T-helper 1 cell treated with Interleukin-12 subunit alpha and Interleukin-12 subunit beta and Interleukin-4 antibody, amounts not matched to agents 30 ng/mL and 1 ng/mL, for 36 hours (primary cell): Measurements from ENCODE around the gene PER3. TPM values are rescaled to one million over a fixed set of nuclear protein-coding genes. Genes with fewer than 3 reads are reported as not detected.

Experiments
- intact Hi-C: fragments of 100-400 bp; cut with micrococcal nuclease; formaldehyde crosslinking; loops from one replicate; pipeline ENCODE4 v1.15.1; 2024
- total RNA-seq: library from RNA; stranded (reverse); gene quantifications from 2 replicates; pipeline ENCODE4 v1.2.3, GENCODE V29; 2022

PER3 gene
- 2.5 and 3.8 TPM in 2 replicates for total RNA-seq

GRCh38 chr1:7783826-7784491 lies at the start of gene PER3:
TSS of gene PER3 (plus strand) at chr1:7784291. CDS start at chr1:7784878, 587 bp downstream.
- intact Hi-C loops, result loop anchor here (1.0 to 10.0 kb wide), 6 partner anchors 13 to 1789 kb away; partner anchors contain the start of genes CAMTA1, NPHP4, PARK7 and VAMP3

- intact Hi-C loops, result no loop called here
Measured at GRCh38 chr1:7738044-7738443, 46.0 kb upstream of the PER3 start.

- intact Hi-C loops, result no loop called here
Measured at GRCh38 chr1:7743346-7743745, 40.7 kb upstream of the PER3 start.

- intact Hi-C loops, result no loop called here
Measured at GRCh38 chr1:7744882-7745281, 39.2 kb upstream of the PER3 start.

GRCh38 chr1:7745783-7746182 lies 38.3 kb upstream of the PER3 start:
- intact Hi-C loops, result no loop called here

GRCh38 chr1:7747605-7748004 lies 36.5 kb upstream of the PER3 start:
- intact Hi-C loops, result no loop called here

- intact Hi-C loops, result no loop called here
Measured at GRCh38 chr1:7749126-7749525, 35.0 kb upstream of the PER3 start.

- intact Hi-C loops, result no loop called here
Measured at GRCh38 chr1:7751174-7751573, 32.9 kb upstream of the PER3 start.

GRCh38 chr1:7752512-7753417 lies 31.3 kb upstream of the PER3 start:
- intact Hi-C loops, result loop anchor here (1.0 kb wide), 2 partner anchors 85 to 150 kb away; no protein-coding TSS in a partner anchor

GRCh38 chr1:7753641-7754040 lies 30.4 kb upstream of the PER3 start:
- intact Hi-C loops, result loop anchor here (1.0 kb wide), 2 partner anchors 86 to 149 kb away; no protein-coding TSS in a partner anchor

GRCh38 chr1:7754234-7754633 lies 29.9 kb upstream of the PER3 start:
- intact Hi-C loops, result no loop called here

- intact Hi-C loops, result no loop called here
Measured at GRCh38 chr1:7755448-7755847, 28.6 kb upstream of the PER3 start.

- intact Hi-C loops, result no loop called here
Measured at GRCh38 chr1:7760245-7760644, 23.8 kb upstream of the PER3 start.

- intact Hi-C loops, result no loop called here
Measured at GRCh38 chr1:7761103-7761502, 23.0 kb upstream of the PER3 start.

GRCh38 chr1:7767176-7767575 lies 16.9 kb upstream of the PER3 start:
- intact Hi-C loops, result no loop called here

- intact Hi-C loops, result no loop called here
Measured at GRCh38 chr1:7768583-7768982, 15.5 kb upstream of the PER3 start.

GRCh38 chr1:7769673-7770412 lies 14.2 kb upstream of the PER3 start:
- intact Hi-C loops, result loop anchor here (5.0 kb wide), 1 partner anchor 1158 kb away; the partner anchor contains the start of gene PHF13

GRCh38 chr1:7770669-7770996 lies 13.5 kb upstream of the PER3 start:
- intact Hi-C loops, result loop anchor here (5.0 kb wide), 1 partner anchor 1158 kb away; the partner anchor contains the start of gene PHF13

- intact Hi-C loops, result loop anchor here (1.0 to 5.0 kb wide), 2 partner anchors 12 to 1159 kb away; partner anchors contain the start of gene PHF13
Measured at GRCh38 chr1:7770997-7771822, 12.9 kb upstream of the PER3 start, which contains the start of gene VAMP3. TSS of gene VAMP3 (plus strand) at chr1:7771296. CDS start at chr1:7771384, 88 bp downstream.

- intact Hi-C loops, result loop anchor here (1.0 to 5.0 kb wide), 2 partner anchors 11 to 1160 kb away; partner anchors contain the start of gene PHF13
Measured at GRCh38 chr1:7771823-7772299, 12.2 kb upstream of the PER3 start.
